ENCODE data around the gene PAIP2B. TPM values are rescaled to one million over a fixed set of nuclear protein-coding genes. Genes with fewer than 3 reads are reported as not detected.

PAIP2B gene
- total and polyA plus RNA-seq, 2 of the 4 experiments (the other 2 are of a cell fraction), result 0.15 to 0.18 TPM

DNA sequence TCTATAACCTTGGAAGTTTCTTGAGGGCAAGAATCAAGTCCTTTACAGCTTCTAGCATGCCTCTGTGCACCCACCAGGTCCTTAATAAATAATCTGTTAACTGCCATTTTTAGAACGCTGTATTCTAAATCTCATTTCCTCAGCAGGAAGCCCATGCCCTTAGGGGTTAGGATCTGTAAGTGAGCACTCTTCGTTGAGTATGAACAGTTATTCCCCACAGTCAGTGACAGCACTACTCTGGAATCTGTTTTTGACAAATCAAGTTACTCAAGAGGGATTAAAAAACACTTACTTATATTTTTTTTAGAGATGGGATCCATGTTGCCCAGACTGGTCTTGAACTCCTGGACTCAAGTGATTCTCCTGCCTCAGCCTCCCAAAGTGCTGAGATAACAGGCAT is 14.6 kb downstream of the PAIP2B start:
- Histone ChIP-seq H2BK120ac (ENCODE audit: low read depth, low read length) (no peak overlapping the region), H2AK9ac (replicated peaks; ENCODE audit: low read depth, low read length, poor library complexity) (no peak overlapping the region), H3K36me3 (ENCODE audit: control insufficient read depth, insufficient read depth, low read length) (no peaks in the 10 kb centered on the region), H4K91ac (ENCODE audit: insufficient read depth, low read depth, low read length) (no peak overlapping the region), H2BK15ac (ENCODE audit: low read depth, low read length) (no peak overlapping the region), H3K18ac (ENCODE audit: low read depth, low read length) (no peak overlapping the region), H3K79me1 (ENCODE audit: low read depth in 1 of 2, low read length in 2 of 2) (no peaks in the 10 kb centered on the region), H3K4me2 (ENCODE audit: low read depth, low read length) (no peak overlapping the region), H2BK5ac (ENCODE audit: low read depth, low read length, poor library complexity, severe bottlenecking) (no peak overlapping the region), H3K9ac (ENCODE audit: low read depth, low read length) (no peak overlapping the region), H2AK5ac (ENCODE audit: low read depth, low read length) (no peak overlapping the region), H3K4ac (ENCODE audit: low read depth, low read length) (no peak overlapping the region), H2AFZ (replicated peaks; ENCODE audit: low read length, poor library complexity) (no peak overlapping the region), H3K9me3 (ENCODE audit: control insufficient read depth, insufficient read depth, low read length) (no peaks in the 10 kb centered on the region), H2BK20ac (ENCODE audit: low read depth, low read length) (no peak overlapping the region), H3K14ac (replicated peaks; ENCODE audit: low read depth, low read length) (no peak overlapping the region), H4K20me1 (ENCODE audit: insufficient read depth, low read length) (no peaks in the 10 kb centered on the region), H3K27ac (ENCODE audit: insufficient read depth, low read length) (no peak overlapping the region), H4K8ac (ENCODE audit: low read depth in 2 of 2, low read length in 2 of 2) (no peak overlapping the region), H4K5ac (ENCODE audit: low read depth, low read length) (no peak overlapping the region), H3K27me3 (ENCODE audit: control insufficient read depth, insufficient read depth, low read length) (no peaks in the 10 kb centered on the region; the same call in 1 of the 2 replicates), H3K23ac (ENCODE audit: low read depth, low read length) (no peak overlapping the region), H3K4me3 (ENCODE audit: insufficient read depth, low read depth, low read length) (no peak overlapping the region), H3K9me1 (ENCODE audit: insufficient read depth, low read length) (no peaks in the 10 kb centered on the region), H3K4me1 (ENCODE audit: control insufficient read depth, insufficient read depth, low read length) (no peaks in the 10 kb centered on the region), H3K56ac (ENCODE audit: extremely low read depth, insufficient read depth, low read length) (no peak overlapping the region)
- ATAC-seq (ENCODE audit: low read depth), result no peak
- WGBS, 2 experiments (ENCODE audit: extremely low coverage in 2 of 2, insufficient read length in 1 of 2), result no CpG with 5 or more reads among the region's 2 CpGs
- dilution Hi-C loops (cut with HindIII; ENCODE audit: low sequenced_read_pairs, unreplicated experiment) (no loop called here), intact Hi-C loops (cut with micrococcal nuclease) (no loop called here), in situ Hi-C loops (cut with MboI; ENCODE audit: low sequenced_read_pairs) (no loop called here)
- BruUV-seq (replicated peaks), result no TSS peak
- DNase-seq, result no peak
- CTCF ChIA-PET, result interaction anchor here (0.6 kb wide), 1 partner anchor 270 kb away, joined by 3 read pairs; no protein-coding TSS in a partner anchor
- no peak for TF ChIP-seq POLR2A (IDR thresholded peaks at IDR 0.05; ENCODE audit: low read depth, low read length)
- no peak for TF ChIP-seq CTCF (conservative IDR thresholded peaks at IDR 0.05; ENCODE audit: low read depth, low read length)
- no peak for TF ChIP-seq BHLHE40 (IDR thresholded peaks at IDR 0.05; ENCODE audit: low read depth, low read length)
- TF ChIP-seq MAFK (IDR thresholded peaks at IDR 0.05; ENCODE audit: low read depth, low read length), result no peak
- TF ChIP-seq MXI1 (IDR thresholded peaks at IDR 0.05; ENCODE audit: borderline replicate concordance, low read depth, low read length), result no peak
- TF ChIP-seq CHD1 (IDR thresholded peaks at IDR 0.05; ENCODE audit: low read depth, low read length), result no peak
- no peak for TF ChIP-seq ELK1 (IDR thresholded peaks at IDR 0.05; ENCODE audit: borderline replicate concordance, low read depth, low read length)
- POLR2A ChIA-PET (ENCODE audit: unreplicated experiment), result no interaction called here

All from IMR-90 (cell line).